CD4-positive, alpha-beta T cell treated with Interleukin-17A for 1 hour (primary cell): Measurements from ENCODE around the gene ZRANB2.

Experiments
- DNase-seq: peaks from one replicate; pipeline ENCODE4 v3.0.0-alpha.2; 2020

ZRANB2 gene

GRCh38 chr1:71080739-71081696, at the start of gene ZRANB2:
TSS of gene ZRANB2 (minus strand) at chr1:71081035. CDS start at chr1:71080995, 40 bp downstream.
- peak; percentile 96 for DNase-seq

- DNase-seq, result no peak
Measured at GRCh38 chr1:71128060-71128459, 47.2 kb upstream of the ZRANB2 start.

GRCh38 chr1:71118086-71118485, 37.3 kb upstream of the ZRANB2 start:
- no peak for DNase-seq

- DNase-seq, result no peak
Measured at GRCh38 chr1:71116729-71117128, 35.9 kb upstream of the ZRANB2 start.

- no peak for DNase-seq
Measured at GRCh38 chr1:71106658-71107322, 26.0 kb upstream of the ZRANB2 start.

- DNase-seq, result no peak
Measured at GRCh38 chr1:71104417-71104816, 23.6 kb upstream of the ZRANB2 start.

- no peak for DNase-seq
Measured at GRCh38 chr1:71101839-71102376, 21.1 kb upstream of the ZRANB2 start.

- DNase-seq, result no peak
Measured at GRCh38 chr1:71097428-71097827, 16.6 kb upstream of the ZRANB2 start.

- DNase-seq, result no peak
Measured at GRCh38 chr1:71094913-71095312, 14.1 kb upstream of the ZRANB2 start.

GRCh38 chr1:71093938-71094337, 13.1 kb upstream of the ZRANB2 start:
- DNase-seq, result no peak

GRCh38 chr1:71089536-71090270, 8.9 kb upstream of the ZRANB2 start:
- no peak for DNase-seq

GRCh38 chr1:71088645-71089287, 7.9 kb upstream of the ZRANB2 start:
- no peak for DNase-seq

- no peak for DNase-seq
Measured at GRCh38 chr1:71087713-71088112, 6.9 kb upstream of the ZRANB2 start.

GRCh38 chr1:71087060-71087459, 6.2 kb upstream of the ZRANB2 start:
- DNase-seq, result no peak

- no peak for DNase-seq
Measured at GRCh38 chr1:71086331-71086730, 5.5 kb upstream of the ZRANB2 start.

GRCh38 chr1:71083271-71083670, 2.4 kb upstream of the ZRANB2 start:
- no peak for DNase-seq

- DNase-seq, result no peak
Measured at GRCh38 chr1:71081697-71082080, 854 bp upstream of the ZRANB2 start.

GRCh38 chr1:71080230-71080738, 551 bp downstream of the ZRANB2 start:
- no peak for DNase-seq

GRCh38 chr1:71074681-71075080, 6.2 kb downstream of the ZRANB2 start:
- DNase-seq, result no peak

- no peak for DNase-seq
Measured at GRCh38 chr1:71072273-71072672, 8.6 kb downstream of the ZRANB2 start.

- DNase-seq, result no peak
Measured at GRCh38 chr1:71071720-71072119, 9.1 kb downstream of the ZRANB2 start.
